Type B pancreatic cell (in vitro differentiated cells): ENCODE measurements around the gene SLC12A7. TPM values are rescaled to one million over a fixed set of nuclear protein-coding genes. Genes with fewer than 3 reads are reported as not detected.
"Not testable (repeated sequence)": the region's sequence is repeated elsewhere in the genome, so short reads cannot be mapped to it uniquely, and the experiment has no call there.

Experiments
- DNase-seq: peaks from one replicate; pipeline ENCODE4 v3.0.0; 2021; ENCODE audit warnings: mixed read lengths; ENCODE audit not compliant: unreplicated experiment; ENCODE audit errors: extremely low spot score
- H3K27ac Mint-ChIP-seq: 2 replicates; pipeline ENCODE4 v1.8.0; 2021; ENCODE audit warnings: mild to moderate bottlenecking, mixed read lengths
- H3K27me3 Mint-ChIP-seq: 2 replicates; pipeline ENCODE4 v1.8.0; 2021; ENCODE audit warnings: mixed read lengths
- H3K36me3 Mint-ChIP-seq: 2 replicates; pipeline ENCODE4 v1.8.0; 2021; ENCODE audit warnings: mixed read lengths
- H3K4me1 Mint-ChIP-seq: one replicate; pipeline ENCODE4 v1.8.0; 2021; ENCODE audit warnings: mixed read lengths; ENCODE audit not compliant: unreplicated experiment
- H3K4me3 Mint-ChIP-seq: 2 replicates; pipeline ENCODE4 v1.8.0; 2021; ENCODE audit warnings: mild to moderate bottlenecking, mixed read lengths
- H3K9me3 Mint-ChIP-seq: 2 replicates; pipeline ENCODE4 v1.8.0; 2021; ENCODE audit warnings: mixed read lengths
- CTCF ChIP-seq: fragments of 200-600 bp; sonication (generic); conservative IDR thresholded peaks from 2 replicates; pipeline ENCODE4 v1.5.0; 2021; ENCODE audit warnings: antibody characterized with exemption, mild to moderate bottlenecking
- long read RNA-seq: library from polyadenylated mRNA; unstranded; transcript quantifications from one replicate; pipeline ENCODE4 v2.0.0, GENCODE V29; 2020
- total RNA-seq: library from RNA; stranded (reverse); gene quantifications from 2 replicates; pipeline ENCODE4 v1.2.1, GENCODE V29; 2021; ENCODE audit warnings: low replicate concordance

SLC12A7 gene
- 44.7 and 57.6 TPM in 2 replicates for total RNA-seq
- long read RNA-seq, partial matches to known transcripts = 0 of 2 reads
- long read RNA-seq, other reads (novel, unspliced or antisense) = 2 of 2 reads

GRCh38 chr5:1111727-1112289 lies at the start of gene SLC12A7:
SLC12A7 (minus strand) TSS chr5:1112063; CDS start chr5:1111991, 72 bp downstream.
- no peak for TF ChIP-seq CTCF
- Mint-ChIP-seq H3K4me1 (peaks cover 21% of the 10 kb centered on the region), H3K36me3 (no peaks in the 10 kb centered on the region), H3K4me3 (peak within 1 kb of the TSS; percentile 85), H3K27ac (no peak within 1 kb of the TSS), H3K27me3 (no peaks in the 10 kb centered on the region), H3K9me3 (no peaks in the 10 kb centered on the region)
- DNase-seq = no peak

GRCh38 chr5:1161108-1161832 lies 49.4 kb upstream of the SLC12A7 start:
- Mint-ChIP-seq H3K4me3 (no peak overlapping the region), H3K4me1 (peaks cover 17% of the 10 kb centered on the region), H3K9me3 (no peaks in the 10 kb centered on the region), H3K36me3 (no peaks in the 10 kb centered on the region), H3K27ac (no peak overlapping the region), H3K27me3 (peaks cover 38% of the 10 kb centered on the region)
- no peak for DNase-seq
- TF ChIP-seq CTCF = no peak

GRCh38 chr5:1159774-1160406 lies 48.0 kb upstream of the SLC12A7 start:
- peaks cover 17% of the 10 kb centered on the region for H3K4me1 Mint-ChIP-seq
- no peak overlapping the region for H3K27ac Mint-ChIP-seq
- no peaks in the 10 kb centered on the region for H3K9me3 Mint-ChIP-seq
- no peak for DNase-seq
- TF ChIP-seq CTCF = no peak
- H3K4me3 Mint-ChIP-seq = no peak overlapping the region
- H3K36me3 Mint-ChIP-seq = no peaks in the 10 kb centered on the region
- peaks cover 38% of the 10 kb centered on the region for H3K27me3 Mint-ChIP-seq

GRCh38 chr5:1159341-1159675 lies 47.4 kb upstream of the SLC12A7 start:
- Mint-ChIP-seq H3K27ac (no peak overlapping the region), H3K4me1 (peaks cover 11% of the 10 kb centered on the region), H3K27me3 (peaks cover 39% of the 10 kb centered on the region), H3K4me3 (no peak overlapping the region), H3K9me3 (no peaks in the 10 kb centered on the region), H3K36me3 (no peaks in the 10 kb centered on the region)
- no peak for DNase-seq
- no peak for TF ChIP-seq CTCF

GRCh38 chr5:1158647-1159340 lies 46.9 kb upstream of the SLC12A7 start:
- Mint-ChIP-seq H3K9me3 (no peaks in the 10 kb centered on the region), H3K36me3 (no peaks in the 10 kb centered on the region), H3K4me3 (peak overlapping the region; percentile 6), H3K4me1 (peaks cover 9% of the 10 kb centered on the region), H3K27me3 (peaks cover 42% of the 10 kb centered on the region), H3K27ac (no peak overlapping the region)
- no peak for TF ChIP-seq CTCF
- no peak for DNase-seq

GRCh38 chr5:1157461-1157986 lies 45.7 kb upstream of the SLC12A7 start:
- Mint-ChIP-seq H3K4me3 (peak overlapping the region; percentile 70), H3K27me3 (peaks cover 52% of the 10 kb centered on the region)
- not testable (repeated sequence) for H3K36me3 Mint-ChIP-seq, H3K27ac Mint-ChIP-seq, DNase-seq, H3K9me3 Mint-ChIP-seq, H3K4me1 Mint-ChIP-seq
